Effector memory CD4-positive, alpha-beta T cell (primary cell): ENCODE data around the gene OR9I1.

ENCODE experiments used
- DNase-seq, 3 donors: peaks; one replicate each; pipeline ENCODE4 v3.0.0-alpha.2; 2020
- H3K27ac ChIP-seq: 2 replicates; pipeline ENCODE4 v1.7.0; 2013; ENCODE audit warnings: mild to moderate bottlenecking, low read length, moderate library complexity; ENCODE audit not compliant: insufficient read depth, poor library complexity, severe bottlenecking
- H3K27me3 ChIP-seq: replicated peaks from 2 replicates; pipeline ENCODE4 v1.7.0; 2013; ENCODE audit warnings: mild to moderate bottlenecking, low read length; ENCODE audit not compliant: insufficient read depth, control insufficient read depth, poor library complexity, severe bottlenecking
- H3K36me3 ChIP-seq: 2 replicates; pipeline ENCODE4 v1.7.0; 2013; ENCODE audit warnings: mild to moderate bottlenecking, low read length, moderate library complexity; ENCODE audit not compliant: control insufficient read depth, insufficient read depth
- H3K4me1 ChIP-seq: 2 replicates; pipeline ENCODE4 v1.7.0; 2013; ENCODE audit warnings: low read length, mild to moderate bottlenecking; ENCODE audit not compliant: control insufficient read depth, insufficient read depth, poor library complexity, severe bottlenecking
- H3K4me3 ChIP-seq: 2 replicates; pipeline ENCODE4 v1.7.0; 2013; ENCODE audit warnings: low read length, low read depth, mild to moderate bottlenecking; ENCODE audit not compliant: insufficient read depth, poor library complexity, severe bottlenecking
- H3K9me3 ChIP-seq: 2 replicates; pipeline ENCODE4 v1.7.0; 2013; ENCODE audit warnings: mild to moderate bottlenecking, low read length, moderate library complexity; ENCODE audit not compliant: control insufficient read depth
- total RNA-seq, 3 donors: gene quantifications; one replicate each; lab custom pipeline; 2026; lab: John Stamatoyannopoulos, UW

The OR9I1 gene, protein sequence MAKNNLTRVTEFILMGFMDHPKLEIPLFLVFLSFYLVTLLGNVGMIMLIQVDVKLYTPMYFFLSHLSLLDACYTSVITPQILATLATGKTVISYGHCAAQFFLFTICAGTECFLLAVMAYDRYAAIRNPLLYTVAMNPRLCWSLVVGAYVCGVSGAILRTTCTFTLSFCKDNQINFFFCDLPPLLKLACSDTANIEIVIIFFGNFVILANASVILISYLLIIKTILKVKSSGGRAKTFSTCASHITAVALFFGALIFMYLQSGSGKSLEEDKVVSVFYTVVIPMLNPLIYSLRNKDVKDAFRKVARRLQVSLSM
- total RNA-seq, result 0 reads per million in 3 donors

DNA sequence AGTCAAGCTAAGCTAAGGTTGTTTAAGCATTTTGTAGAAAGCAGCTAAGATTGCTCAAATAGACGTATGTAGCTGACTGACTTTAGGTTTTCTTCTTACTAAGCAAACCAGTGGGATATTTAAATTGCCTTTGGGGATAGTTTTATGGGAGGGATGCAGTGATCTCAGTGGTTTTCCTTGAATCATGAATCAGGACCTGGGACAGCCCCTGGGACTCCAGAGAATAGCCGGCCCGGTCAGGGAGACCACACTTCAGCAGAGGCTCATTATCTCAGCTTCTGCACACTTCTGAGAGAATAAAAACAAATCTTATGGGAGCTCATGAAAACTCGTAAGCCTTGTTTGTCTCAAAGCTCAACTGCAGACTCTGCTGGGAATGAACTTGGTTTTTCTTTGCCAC lies at the start of gene OR9I1:
Gene OR9I1, minus strand, starts transcription at position 62 of the 400 bp plus-strand sequence. CDS start 6,086 bp downstream, outside the sequence.
- H3K27ac ChIP-seq, result no peak within 1 kb of the TSS
- DNase-seq, result no peak
- H3K27me3 ChIP-seq, result no peaks in the 10 kb centered on the region
- H3K9me3 ChIP-seq, result no peaks in the 10 kb centered on the region
- no peak within 1 kb of the TSS for H3K4me3 ChIP-seq
- H3K36me3 ChIP-seq, result no peaks in the 10 kb centered on the region
- no peaks in the 10 kb centered on the region for H3K4me1 ChIP-seq

DNA sequence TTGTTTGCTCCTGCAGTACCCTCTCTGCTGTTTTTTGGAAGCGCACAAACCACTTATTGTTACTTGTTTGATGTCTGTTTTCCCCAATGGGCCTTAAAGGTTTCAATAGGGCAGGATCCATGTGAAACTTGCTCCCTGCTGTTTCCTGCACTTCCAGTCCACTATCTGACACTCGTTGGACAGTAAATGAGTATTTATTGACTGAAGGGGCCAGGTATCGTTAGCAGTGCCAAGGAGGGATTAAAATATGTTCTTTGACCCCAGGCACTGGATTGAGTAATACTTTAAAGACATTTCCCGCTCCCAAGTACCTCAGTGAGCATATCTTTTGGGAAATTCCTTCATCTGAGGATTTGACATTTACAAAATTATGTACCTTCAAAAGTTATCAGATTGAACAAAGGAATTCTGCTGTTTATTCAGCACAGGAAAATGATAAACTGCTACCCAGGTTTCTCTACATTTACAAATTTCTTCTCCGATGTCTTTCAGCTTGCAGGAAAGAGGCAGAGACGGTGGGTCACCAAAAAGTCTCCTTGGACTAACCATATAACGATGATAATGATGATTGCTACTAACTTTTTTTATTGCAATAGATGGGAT lies 40.3 kb upstream of the OR9I1 start:
- H3K9me3 ChIP-seq, result no peaks in the 10 kb centered on the region

DNA sequence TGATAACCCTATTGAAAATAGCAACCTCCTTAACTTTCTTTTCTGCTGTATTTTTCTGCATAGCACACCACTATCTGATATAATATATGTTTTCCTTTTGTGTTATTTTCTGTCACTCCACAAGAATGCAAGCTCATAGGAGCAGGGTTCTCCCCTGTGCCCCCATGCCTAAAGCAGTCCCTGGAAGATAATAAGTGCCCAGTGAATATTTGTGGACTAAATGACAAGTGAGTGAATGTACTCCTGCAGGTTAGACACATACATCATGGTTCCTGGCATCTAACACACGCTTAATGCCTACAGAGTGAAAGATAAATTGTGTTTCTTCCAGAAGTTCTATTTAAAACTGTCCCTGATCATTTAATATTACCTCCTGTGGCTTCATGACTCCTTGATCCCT lies 39.7 kb upstream of the OR9I1 start:
- H3K9me3 ChIP-seq, result no peaks in the 10 kb centered on the region
- H3K36me3 ChIP-seq, result no peaks in the 10 kb centered on the region

More for the DNA sequence above, 40.3 kb upstream of the OR9I1 start:
- no peak for DNase-seq
- no peak overlapping the region for H3K4me3 ChIP-seq
- no peak overlapping the region for H3K27ac ChIP-seq
- no peaks in the 10 kb centered on the region for H3K27me3 ChIP-seq
- no peaks in the 10 kb centered on the region for H3K36me3 ChIP-seq
- H3K4me1 ChIP-seq, result no peaks in the 10 kb centered on the region

DNA sequence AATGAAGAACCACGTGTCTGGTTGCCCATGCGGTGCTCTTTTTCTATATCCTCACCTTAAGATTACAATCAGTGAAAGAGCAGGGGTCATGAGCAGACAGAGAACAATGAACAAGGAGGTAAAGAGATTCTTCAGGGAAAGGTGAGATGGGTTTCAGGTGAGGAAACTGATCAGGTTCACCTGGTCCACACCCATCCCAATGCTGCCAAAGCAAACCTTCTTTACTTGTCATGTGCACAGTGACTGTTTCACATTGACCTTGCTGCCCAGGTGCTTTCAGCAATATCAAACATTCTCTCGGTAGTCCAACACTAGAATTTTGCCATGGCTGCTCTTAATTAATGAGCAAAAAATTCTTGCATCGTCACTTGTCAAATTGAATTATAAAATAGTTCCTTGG lies 39.1 kb upstream of the OR9I1 start:
- Histone ChIP-seq H3K4me3 (no peak overlapping the region), H3K9me3 (no peaks in the 10 kb centered on the region), H3K4me1 (no peaks in the 10 kb centered on the region), H3K27me3 (no peaks in the 10 kb centered on the region), H3K36me3 (no peaks in the 10 kb centered on the region), H3K27ac (no peak overlapping the region)
- no peak for DNase-seq

More for the DNA sequence above, 39.7 kb upstream of the OR9I1 start:
- Histone ChIP-seq H3K27me3 (no peaks in the 10 kb centered on the region), H3K4me1 (no peaks in the 10 kb centered on the region), H3K4me3 (no peak overlapping the region), H3K27ac (no peak overlapping the region)
- DNase-seq, result no peak

DNA sequence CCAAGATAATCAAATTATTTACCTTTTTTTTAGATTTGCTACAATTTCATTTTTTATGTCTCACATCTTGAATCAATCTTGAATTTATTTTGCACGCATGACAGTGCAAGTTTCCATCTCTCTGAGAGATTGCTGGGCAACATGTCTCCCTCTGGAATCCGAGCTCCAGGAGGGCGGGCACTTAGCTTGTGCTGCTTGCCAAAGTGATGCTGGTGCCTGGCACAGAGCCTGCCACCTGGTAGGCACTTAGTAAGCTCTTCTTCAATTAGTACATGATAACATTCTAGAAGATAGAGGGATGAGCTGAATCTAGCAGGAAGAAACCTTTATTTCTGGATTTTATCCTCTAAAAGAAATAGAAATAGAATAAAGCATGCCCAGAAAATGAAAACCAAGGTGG lies 27.5 kb upstream of the OR9I1 start:
- Histone ChIP-seq H3K27me3 (no peaks in the 10 kb centered on the region), H3K9me3 (no peaks in the 10 kb centered on the region), H3K4me1 (no peaks in the 10 kb centered on the region), H3K36me3 (no peaks in the 10 kb centered on the region), H3K27ac (no peak overlapping the region), H3K4me3 (no peak overlapping the region)
- DNase-seq, result no peak

DNA sequence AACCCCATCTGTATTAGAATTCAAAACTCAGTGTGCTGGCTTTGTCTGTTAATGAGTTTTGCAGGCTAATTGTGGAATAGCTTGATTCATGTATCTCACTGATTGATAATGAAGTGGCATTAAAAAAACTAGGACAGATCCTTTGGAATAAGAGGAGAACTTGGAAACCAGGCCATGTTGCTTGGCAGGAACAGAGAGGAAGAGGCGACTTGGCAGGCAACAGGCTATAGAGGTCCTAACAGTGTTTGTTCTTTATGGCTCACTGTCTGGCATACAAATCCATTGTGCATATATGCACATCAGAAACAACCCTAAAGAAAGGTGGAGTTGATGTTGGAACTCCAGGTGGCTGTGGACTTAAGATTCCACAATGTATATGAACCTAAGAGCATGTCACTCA lies 17.4 kb upstream of the OR9I1 start:
- H3K4me3 ChIP-seq, result no peak overlapping the region
- H3K27ac ChIP-seq, result no peak overlapping the region
- H3K9me3 ChIP-seq, result no peaks in the 10 kb centered on the region
- no peaks in the 10 kb centered on the region for H3K27me3 ChIP-seq
- no peaks in the 10 kb centered on the region for H3K4me1 ChIP-seq
- no peak for DNase-seq
- H3K36me3 ChIP-seq, result no peaks in the 10 kb centered on the region

DNA sequence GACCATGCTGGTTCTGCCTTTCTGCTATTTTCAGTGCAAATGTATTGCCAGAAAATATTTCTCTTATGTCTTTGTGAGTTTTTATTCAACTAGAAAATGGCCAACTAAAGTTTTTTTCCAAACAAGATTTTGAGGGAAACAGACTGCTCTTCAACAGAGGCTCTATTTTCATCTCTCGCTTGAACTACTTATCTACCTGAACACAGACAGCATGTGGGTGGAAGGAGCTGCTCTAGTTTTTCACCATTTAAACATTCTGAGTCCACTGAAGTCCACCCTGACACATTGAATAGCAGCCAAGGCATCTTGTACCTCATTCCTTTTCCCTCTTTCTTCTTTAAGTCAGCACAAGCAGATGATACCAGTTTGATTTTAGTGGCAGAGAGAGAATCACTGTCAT lies 9.8 kb upstream of the OR9I1 start:
- no peaks in the 10 kb centered on the region for H3K36me3 ChIP-seq
- H3K27me3 ChIP-seq, result no peaks in the 10 kb centered on the region
- DNase-seq, result no peak
- H3K4me3 ChIP-seq, result no peak overlapping the region
- H3K9me3 ChIP-seq, result no peaks in the 10 kb centered on the region
- H3K4me1 ChIP-seq, result no peaks in the 10 kb centered on the region
- H3K27ac ChIP-seq, result no peak overlapping the region

DNA sequence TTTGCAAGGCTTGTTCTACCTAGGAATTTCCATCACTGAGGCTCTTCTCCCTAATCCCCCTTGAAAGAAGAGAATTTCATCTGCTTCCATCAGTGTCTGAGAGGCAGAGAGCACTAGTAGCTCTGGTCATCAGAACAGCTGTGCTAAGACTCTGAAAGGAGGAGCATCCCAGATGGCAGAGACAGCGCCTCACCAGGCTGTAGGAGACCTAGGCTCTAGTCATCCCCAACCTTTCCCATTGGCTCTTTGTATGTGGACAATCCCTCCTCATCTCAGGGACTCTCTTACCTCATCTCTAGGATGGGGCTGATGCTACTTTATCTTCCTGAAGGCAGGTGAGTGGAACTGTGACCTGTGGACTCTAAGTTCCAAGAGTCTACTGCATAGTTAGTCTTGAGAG lies 8.8 kb upstream of the OR9I1 start:
- Histone ChIP-seq H3K27ac (no peak overlapping the region), H3K27me3 (no peaks in the 10 kb centered on the region), H3K4me1 (no peaks in the 10 kb centered on the region), H3K9me3 (no peaks in the 10 kb centered on the region), H3K4me3 (no peak overlapping the region), H3K36me3 (no peaks in the 10 kb centered on the region)
- no peak for DNase-seq

DNA sequence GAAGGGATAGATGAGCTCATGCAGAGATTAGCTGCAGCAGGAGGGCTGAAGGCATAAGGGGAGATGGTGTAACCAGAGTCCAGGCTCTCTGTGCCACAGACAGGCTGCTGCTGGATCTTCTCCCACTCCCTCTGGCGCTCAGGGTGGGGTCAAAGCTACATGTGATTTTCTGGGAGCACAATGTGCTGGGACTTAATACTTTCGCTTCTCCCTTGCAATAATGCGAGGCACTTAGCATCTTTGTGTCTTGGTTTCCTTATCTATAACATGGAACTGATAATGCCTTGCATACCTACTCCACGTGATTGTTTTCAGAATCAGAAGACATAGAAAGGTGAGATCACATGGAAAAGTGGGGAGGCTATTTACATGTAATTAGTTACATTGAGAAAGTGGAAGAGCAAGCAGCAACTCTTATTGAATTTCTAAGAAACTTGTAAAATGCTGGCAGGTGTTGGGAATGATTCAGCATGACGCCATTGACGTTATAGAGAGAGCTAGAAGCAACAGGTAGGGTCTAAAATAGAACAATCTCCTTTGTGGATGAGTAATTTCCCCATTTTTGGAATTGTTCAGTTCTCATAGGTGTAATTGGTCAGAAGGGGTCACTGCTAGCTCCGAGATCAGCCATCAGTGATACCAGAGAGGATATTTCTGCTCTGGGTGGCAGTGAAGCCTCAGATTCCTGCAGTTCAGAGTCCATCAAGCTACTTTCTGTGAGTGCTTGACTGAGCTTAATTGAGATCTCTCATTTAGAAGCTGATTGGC lies 8.2 kb upstream of the OR9I1 start:
- Histone ChIP-seq H3K27me3 (no peaks in the 10 kb centered on the region), H3K27ac (no peak overlapping the region), H3K9me3 (no peaks in the 10 kb centered on the region), H3K36me3 (no peaks in the 10 kb centered on the region), H3K4me3 (no peak overlapping the region), H3K4me1 (no peaks in the 10 kb centered on the region)
- DNase-seq, result no peak

DNA sequence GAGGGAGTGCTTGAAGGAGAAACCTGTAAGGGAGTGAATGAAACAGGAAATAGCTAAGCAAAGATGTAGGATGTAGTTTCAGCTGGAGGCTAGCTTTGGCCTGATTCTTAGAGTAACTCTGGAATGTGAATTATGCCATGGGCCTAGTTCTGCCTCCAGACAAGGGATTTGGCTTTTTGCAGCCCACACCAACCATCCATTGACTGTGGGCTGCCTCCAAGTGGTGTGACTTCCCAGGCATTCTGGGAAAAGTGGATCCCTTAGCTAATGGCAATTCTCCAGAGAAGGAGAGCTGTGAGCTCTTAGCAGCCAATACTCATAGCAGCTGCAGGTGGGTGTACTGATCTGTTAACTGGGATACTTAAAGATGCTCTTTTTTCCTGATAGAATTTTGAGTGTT lies 2.0 kb upstream of the OR9I1 start:
- H3K4me3 ChIP-seq, result no peak overlapping the region
- DNase-seq, result no peak
- H3K27ac ChIP-seq, result no peak overlapping the region
- no peaks in the 10 kb centered on the region for H3K9me3 ChIP-seq
- no peaks in the 10 kb centered on the region for H3K4me1 ChIP-seq
- H3K27me3 ChIP-seq, result no peaks in the 10 kb centered on the region
- no peaks in the 10 kb centered on the region for H3K36me3 ChIP-seq
